ENCODE data around the gene CCSER2.

GRCh38 chr10:84366041-84366440, 37.7 kb downstream of the CCSER2 start:
- TF ChIP-seq ELF4 (IDR thresholded peaks at IDR 0.05) (no peak), ARNT (IDR thresholded peaks at IDR 0.05) (no peak), NFRKB (IDR thresholded peaks at IDR 0.05) (no peak)
